Adrenal gland (tissue), 12 donors: ENCODE data around the gene NKIRAS1. TPM values are rescaled to one million over a fixed set of nuclear protein-coding genes. Genes with fewer than 3 reads are reported as not detected.
A peak's percentile ranks its signal among the peaks of the same experiment; 100 is the strongest.
"Not testable (repeated sequence)": the region's sequence is repeated elsewhere in the genome, so short reads cannot be mapped to it uniquely, and the experiment has no call there.

ENCODE experiments used
- DNase-seq, 7 donors: peaks; one replicate each; pipeline ENCODE4 v3.0.0-alpha.2; 2019 to 2020
- H3K27ac ChIP-seq, 5 donors: fragments of 200-600 bp; sonication (generic) in 4 of 5; 1 replicate in 3 of 5; 2 replicates in 2 of 5; pipeline versions ENCODE4 v1.5.1 to v1.8.0; 2016 to 2020; ENCODE audit warnings: mild to moderate bottlenecking in 1 of 5
- H3K27me3 ChIP-seq: fragments of 200-600 bp; 2 replicates; pipeline ENCODE4 v1.8.0; 2021
- H3K36me3 ChIP-seq, 2 donors: fragments of 200-600 bp; replicated peaks in 1 of 2; 1 replicate in 1 of 2; 2 replicates in 1 of 2; pipeline versions ENCODE4 v1.5.1 to v1.8.0; 2018 to 2022
- H3K4me1 ChIP-seq, 2 donors: fragments of 200-600 bp; replicated peaks in 1 of 2; 1 replicate in 1 of 2; 2 replicates in 1 of 2; pipeline versions ENCODE4 v1.5.1 to v1.8.0; 2018 to 2021
- H3K4me3 ChIP-seq, 4 donors: fragments of 200-600 bp; sonication (generic) in 3 of 4; one replicate each; pipeline ENCODE4 v1.5.1; 2016 to 2018
- H3K9me3 ChIP-seq, 3 donors: fragments of 200-600 bp; sonication (generic) in 1 of 3; replicated peaks in 1 of 3; 1 replicate in 2 of 3; 2 replicates in 1 of 3; pipeline versions ENCODE4 v1.5.1 to v1.8.0; 2016 to 2021
- CTCF ChIP-seq, 6 experiments: fragments of 450-650 bp in 4 of 6; fragments of 200-600 bp in 2 of 6; sonication (generic) in 1 of 6; IDR thresholded peaks; 1 replicate in 5 of 6; 2 replicates in 1 of 6; pipeline versions ENCODE4 v1.5.1 to v1.8.0; 2016 to 2021; ENCODE audit warnings: antibody characterized with exemption in 6 of 6, mild to moderate bottlenecking in 2 of 6, moderate library complexity in 1 of 6
- POLR2A ChIP-seq, 2 donors: fragments of 450-650 bp; IDR thresholded peaks; one replicate each; pipeline ENCODE4 v1.6.1; 2017; ENCODE audit warnings: antibody characterized with exemption in 2 of 2, mild to moderate bottlenecking in 2 of 2, moderate library complexity in 1 of 2
- WGBS, 4 donors: extraction: QIAGEN DNeasy Blood & Tissue Kit in 2 of 4; methylation state at CpG; one replicate each; pipeline versions ENCODE4 v1.1.5 to v1.1.7; 2013 to 2017; 5-methylcytosine and 5-hydroxymethylcytosine counted together
- intact Hi-C, 2 donors: fragments of 100-400 bp; cut with DNase I; formaldehyde crosslinking; loops; one replicate each; pipeline versions ENCODE4 v1.14.1 to v1.15.0; 2022 to 2023
- polyA plus RNA-seq, 3 donors: library from polyadenylated mRNA; stranded (reverse); fragments of 200-250 nt in 2 of 3; fragments of 350-450 nt in 1 of 3; fragmentation: Illumina TruSeq in 1 of 3; extraction: RNeasy Lipid Tissue Mini Kit (QIAGEN cat#74804) in 1 of 3; gene quantifications; one replicate each; pipeline ENCODE4 v1.2.3, GENCODE V29; 2013 to 2014
- total RNA-seq, 9 donors: library from RNA; depleted of rRNA in 4 of 9; stranded (reverse); fragments of >200 nt in 4 of 9; fragments of 120-200 nt in 1 of 9; fragmentation: NEBNext Ultra II Directional in 1 of 9; extraction: Animal tissue kit (Norgen Biotek cat#: 25700) in 1 of 9; gene quantifications; one replicate each; pipeline versions ENCODE4 v1.1.0 to v1.2.4, GENCODE V29; 2013 to 2023
- donor health status: healthy with polysubstance abuse.
- donor health status: Bipolar disorder and iron deficiency.
- donor health status: DM: yes; HTN: yes; CAD: no.
- donor health status: DM: no; HTN: no; CAD: no.
- donor health status: DM: no; HTN: no; CAD: no.
- donor health status: DM: yes; HTN: yes; CAD: no.

NKIRAS1 gene
- total and polyA plus RNA-seq, 12 donors, result 6.7 to 36.5 (median 15.1) TPM

GRCh38 chr3:23921052-23921511 lies 4.3 kb upstream of the NKIRAS1 start:
- Histone ChIP-seq H3K4me1 (peaks cover 11 to 26% of the 10 kb centered on the region in 2 donors), H3K4me3 (no peak overlapping the region), H3K9me3 (no peaks in the 10 kb centered on the region), H3K27ac (no peak overlapping the region), H3K27me3 (no peaks in the 10 kb centered on the region), H3K36me3 (peaks cover 0 to 30% of the 10 kb centered on the region in 2 donors)
- intact Hi-C loops, result no loop called here
- 61 to 74% (median 69%) methylated on average over 3 of the region's 3 CpGs for WGBS, 4 donors
- TF ChIP-seq POLR2A (IDR thresholded peaks at IDR 0.05), result no peak
- TF ChIP-seq CTCF (IDR thresholded peaks at IDR 0.05), result no peak
- no peak for DNase-seq

DNA sequence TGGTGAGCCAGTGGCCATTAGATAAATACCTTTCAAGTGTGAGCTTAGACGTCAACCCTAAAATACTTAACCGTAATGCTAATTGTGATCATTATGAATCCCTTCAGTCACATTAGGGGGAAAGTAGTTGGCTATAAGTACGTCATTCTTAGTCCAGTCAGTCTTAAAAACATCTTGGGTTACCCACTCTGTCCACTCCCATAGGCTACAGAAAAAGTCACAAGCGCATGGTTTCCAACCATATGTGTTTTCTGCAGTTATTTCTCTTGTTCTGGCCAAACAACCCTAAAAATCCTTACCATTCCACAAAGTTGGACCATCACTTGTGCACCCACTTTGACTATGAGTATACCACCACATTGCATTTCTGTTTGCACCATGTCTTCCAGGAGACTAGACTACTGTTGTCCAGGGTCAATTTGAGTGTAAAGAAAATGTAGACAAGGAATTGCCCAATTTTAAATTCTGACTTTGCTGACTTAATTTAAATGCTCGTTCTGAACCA lies 3.4 kb upstream of the NKIRAS1 start:
- peaks cover 0 to 30% of the 10 kb centered on the region in 2 donors for H3K36me3 ChIP-seq
- intact Hi-C loops, result no loop called here
- 83 to 90% (median 89%) methylated on average over 5 of the region's 5 CpGs for WGBS, 4 donors

DNA sequence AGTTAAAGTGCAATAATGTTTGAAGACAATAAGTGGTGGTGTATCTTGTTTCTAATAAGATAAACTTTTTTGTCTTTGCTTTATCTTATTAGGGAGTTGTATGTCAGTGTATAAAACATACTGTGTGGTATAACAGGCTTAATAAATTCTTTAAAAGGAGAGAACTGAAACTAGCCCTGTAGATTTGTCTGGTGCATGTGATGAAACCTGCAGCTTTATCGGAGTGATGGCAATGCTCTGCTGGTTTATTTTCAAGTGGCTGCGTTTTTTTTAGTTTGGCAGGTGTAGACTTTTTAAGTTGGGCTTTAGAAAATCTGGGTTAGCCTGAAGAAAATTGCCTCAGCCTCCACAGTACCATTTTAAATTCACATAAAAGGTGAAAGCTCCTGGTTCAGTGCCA lies 2.8 kb upstream of the NKIRAS1 start:
- H3K9me3 ChIP-seq, result no peaks in the 10 kb centered on the region
- peaks cover 16 to 40% of the 10 kb centered on the region in 2 donors for H3K4me1 ChIP-seq
- peaks cover 0 to 30% of the 10 kb centered on the region in 2 donors for H3K36me3 ChIP-seq
- no peak for TF ChIP-seq CTCF (IDR thresholded peaks at IDR 0.05)
- TF ChIP-seq POLR2A (IDR thresholded peaks at IDR 0.05), result no peak
- H3K4me3 ChIP-seq, result no peak overlapping the region
- no peak for DNase-seq
- intact Hi-C loops, result no loop called here
- WGBS, 4 donors, result 60 to 76% (median 68%) methylated on average over 2 of the region's 2 CpGs
- no peaks in the 10 kb centered on the region for H3K27me3 ChIP-seq
- H3K27ac ChIP-seq, result no peak overlapping the region

More for the DNA sequence above, 3.4 kb upstream of the NKIRAS1 start:
- Histone ChIP-seq H3K27me3 (no peaks in the 10 kb centered on the region), H3K9me3 (no peaks in the 10 kb centered on the region), H3K4me1 (peaks cover 16 to 34% of the 10 kb centered on the region in 2 donors), H3K4me3 (no peak overlapping the region), H3K27ac (no peak overlapping the region)
- TF ChIP-seq POLR2A (IDR thresholded peaks at IDR 0.05), result no peak
- no peak for TF ChIP-seq CTCF (IDR thresholded peaks at IDR 0.05)
- no peak for DNase-seq

GRCh38 chr3:23918331-23918730 lies 1.5 kb upstream of the NKIRAS1 start:
- Histone ChIP-seq H3K4me1 (peaks cover 16 to 50% of the 10 kb centered on the region in 2 donors), H3K36me3 (peaks cover 0 to 30% of the 10 kb centered on the region in 2 donors), H3K27ac (peak overlapping the region in 3 of 5 donors; percentile 94 to 99 (median 97)), H3K4me3 (peak overlapping the region in 2 of 4 donors; percentile 65 to 90)
- intact Hi-C loops, H3K27me3 ChIP-seq, DNase-seq, H3K9me3 ChIP-seq: not testable (repeated sequence)
- 18 to 30% (median 23%) methylated on average over 12 of the region's 12 CpGs for WGBS, 4 donors

- H3K36me3 ChIP-seq, result peaks cover 0 to 30% of the 10 kb centered on the region in 2 donors
- 0 to 3% (median 1%) methylated on average over 18 to 21 of the region's 21 CpGs for WGBS, 4 donors
- DNase-seq, result peak in 5 of 7 donors; percentile 71 to 79 (median 75)
Measured at GRCh38 chr3:23917679-23918303, 1.0 kb upstream of the NKIRAS1 start.

More at GRCh38 chr3:23917679-23918303, 1.0 kb upstream of the NKIRAS1 start:
- H3K27me3 ChIP-seq, H3K9me3 ChIP-seq, intact Hi-C loops: not testable (repeated sequence)
- Histone ChIP-seq H3K4me1 (peaks cover 16 to 55% of the 10 kb centered on the region in 2 donors), H3K4me3 (peak overlapping the region; percentile 13 to 90 (median 70)), H3K27ac (peak overlapping the region in 4 of 5 donors; percentile 76 to 99 (median 96))
